HG03039 (cell line): Measurements from ENCODE around the gene STAC2.

ENCODE experiments used
- ATAC-seq: cut with Tn5 transposase; IDR thresholded peaks from one replicate; pipeline ENCODE4 v1.9.1; 2021; ENCODE audit warnings: mild to moderate bottlenecking, moderate library complexity; ENCODE audit not compliant: unreplicated experiment

Gene STAC2

GRCh38 chr17:39235555-39236449, 10.1 kb upstream of the STAC2 start:
- no peak for ATAC-seq

DNA sequence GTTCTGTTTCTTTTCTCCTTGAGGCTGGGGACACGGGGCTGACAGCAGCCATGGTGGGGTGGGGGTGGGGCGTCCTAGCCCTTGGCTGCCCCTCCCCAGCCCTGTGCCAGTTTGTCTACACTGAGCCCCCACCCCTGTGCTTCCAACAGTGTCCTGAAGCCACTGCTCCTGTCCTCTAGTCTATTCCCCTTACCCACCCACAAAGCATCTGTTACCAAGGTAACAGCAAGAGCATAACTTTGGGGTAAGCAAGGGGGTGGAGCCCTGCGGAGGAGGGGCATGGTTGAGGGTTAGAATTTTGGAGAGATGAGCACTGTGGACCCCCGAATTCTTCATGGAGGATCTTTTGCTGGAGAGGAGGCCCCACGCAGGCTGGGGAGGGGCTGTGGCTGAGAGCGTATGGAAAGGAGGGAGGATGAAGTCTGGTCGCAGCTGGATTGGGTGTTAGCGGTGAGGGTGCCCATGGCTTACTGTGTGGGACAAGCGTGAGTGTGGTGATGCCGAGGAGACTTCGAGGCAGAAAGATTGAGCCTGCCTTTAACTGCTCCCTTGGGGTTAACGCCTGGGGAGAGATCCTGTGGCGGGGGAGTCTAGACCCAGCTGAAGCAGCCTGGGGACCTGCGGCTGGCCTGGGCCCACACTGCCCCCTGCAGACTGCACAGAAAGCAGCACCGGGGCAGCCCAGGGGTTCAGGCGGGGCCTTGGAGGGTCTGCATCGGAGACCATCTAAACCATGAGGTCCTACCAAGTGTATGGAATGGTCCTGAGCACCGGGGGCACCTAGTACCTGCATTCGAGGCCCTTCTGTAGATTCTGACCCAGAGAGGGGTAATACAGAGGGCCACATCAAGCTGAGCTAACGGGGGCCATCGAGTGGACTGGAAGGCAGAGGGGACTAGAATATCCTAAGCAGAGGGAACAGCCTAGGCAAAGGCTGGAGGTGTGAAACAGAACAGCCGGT, 6.1 kb upstream of the STAC2 start:
- no peak for ATAC-seq

DNA sequence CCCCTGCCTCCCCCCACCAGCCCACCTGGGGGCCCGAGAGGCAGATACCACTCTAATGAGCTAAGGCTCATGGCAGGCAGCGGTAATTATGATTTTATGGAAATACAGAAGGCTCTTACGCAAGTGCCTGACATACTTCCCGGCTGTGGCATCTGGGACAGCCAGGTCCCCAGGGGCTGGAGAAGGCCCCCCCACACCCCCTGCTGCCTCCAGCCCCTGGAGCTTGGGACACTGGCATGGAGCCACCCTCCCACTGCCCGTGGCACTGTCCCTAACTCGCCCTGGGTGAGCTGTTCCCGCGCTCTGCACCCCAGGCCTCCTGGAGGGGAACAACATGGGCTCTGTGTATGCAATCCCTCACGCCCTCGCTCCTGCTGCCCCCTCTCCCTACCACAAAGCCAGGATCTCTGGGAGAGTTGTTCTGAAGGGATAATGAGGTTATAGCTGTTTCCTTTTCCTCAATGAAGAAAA, 5.4 kb upstream of the STAC2 start:
- ATAC-seq, result no peak

DNA sequence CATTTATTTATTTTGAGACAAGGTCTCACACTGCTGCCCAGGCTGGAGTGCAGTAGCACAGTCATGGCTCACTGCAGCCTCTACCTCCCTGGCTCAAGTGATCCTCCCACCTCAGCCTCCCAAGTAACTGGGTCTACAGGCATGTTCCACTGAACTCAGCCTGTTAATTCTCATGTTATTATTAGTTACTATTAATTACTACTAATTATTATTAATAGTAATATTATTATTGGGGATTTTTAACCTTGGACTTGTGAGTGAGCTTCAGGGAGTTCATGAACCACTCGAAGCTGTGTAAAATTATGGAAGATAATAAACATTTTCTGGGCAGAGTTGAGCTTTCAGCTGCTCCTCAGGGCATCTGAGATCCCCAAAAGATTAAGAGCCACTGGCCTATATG, 4.6 kb upstream of the STAC2 start:
- ATAC-seq, result no peak

- no peak for ATAC-seq
Observed at GRCh38 chr17:39229274-39229913, 3.6 kb upstream of the STAC2 start.

DNA sequence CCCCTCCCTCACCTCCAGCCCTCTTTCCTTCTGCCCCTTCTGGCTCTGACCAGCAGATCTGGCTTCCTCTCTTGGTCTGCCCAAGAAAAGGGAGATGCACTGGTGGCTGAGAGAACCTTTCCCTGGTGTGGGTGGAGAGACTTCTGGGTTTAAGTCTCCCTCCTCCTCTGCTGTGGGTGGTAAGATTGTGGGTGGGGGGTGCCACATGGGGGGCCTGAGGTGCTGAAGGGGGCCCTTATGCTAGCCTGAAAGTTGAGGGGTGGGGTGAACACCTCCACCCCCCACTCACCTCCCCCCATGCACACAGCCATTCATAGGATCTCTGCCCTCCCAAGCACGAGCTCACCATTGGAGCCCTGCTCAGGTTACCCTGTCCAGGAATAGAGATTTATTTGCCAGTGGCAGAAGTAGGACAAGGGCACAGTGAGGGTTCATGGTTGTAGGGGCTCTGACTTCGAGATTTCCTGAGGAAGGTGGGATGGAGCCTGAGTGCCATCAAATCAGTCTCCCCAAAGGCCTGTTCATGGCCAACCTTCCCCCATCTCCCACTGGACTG, 1.7 kb upstream of the STAC2 start:
- no peak for ATAC-seq

- no peak for ATAC-seq
Observed at GRCh38 chr17:39225959-39226683, 376 bp upstream of the STAC2 start.

- ATAC-seq, result no peak
Observed at GRCh38 chr17:39224778-39225307, 902 bp downstream of the STAC2 start.

- ATAC-seq, result no peak
Observed at GRCh38 chr17:39223907-39224777, 1.6 kb downstream of the STAC2 start.

GRCh38 chr17:39222866-39223834, 2.6 kb downstream of the STAC2 start:
- no peak for ATAC-seq

DNA sequence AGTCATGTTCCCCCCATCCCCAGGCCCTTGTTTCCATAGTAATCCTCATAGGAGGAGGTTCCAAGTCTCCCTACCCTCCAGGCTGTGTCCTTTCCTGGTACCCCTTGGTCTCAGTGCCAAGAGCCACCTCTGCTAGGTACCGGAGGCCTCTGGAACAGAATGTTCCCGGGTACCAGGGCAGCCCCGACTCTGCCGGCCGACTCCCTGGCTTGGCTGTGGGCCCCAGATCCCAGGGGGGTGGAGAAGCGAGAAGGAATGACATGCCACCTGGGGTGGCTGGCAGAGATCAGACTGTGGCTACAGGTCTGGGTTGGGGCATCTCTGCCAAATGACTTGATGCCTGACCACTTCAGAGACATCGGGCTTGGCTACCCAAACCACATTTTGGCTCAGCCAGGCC, 3.6 kb downstream of the STAC2 start:
- ATAC-seq, result no peak

- no peak for ATAC-seq
Observed at GRCh38 chr17:39221572-39221971, 4.2 kb downstream of the STAC2 start.

DNA sequence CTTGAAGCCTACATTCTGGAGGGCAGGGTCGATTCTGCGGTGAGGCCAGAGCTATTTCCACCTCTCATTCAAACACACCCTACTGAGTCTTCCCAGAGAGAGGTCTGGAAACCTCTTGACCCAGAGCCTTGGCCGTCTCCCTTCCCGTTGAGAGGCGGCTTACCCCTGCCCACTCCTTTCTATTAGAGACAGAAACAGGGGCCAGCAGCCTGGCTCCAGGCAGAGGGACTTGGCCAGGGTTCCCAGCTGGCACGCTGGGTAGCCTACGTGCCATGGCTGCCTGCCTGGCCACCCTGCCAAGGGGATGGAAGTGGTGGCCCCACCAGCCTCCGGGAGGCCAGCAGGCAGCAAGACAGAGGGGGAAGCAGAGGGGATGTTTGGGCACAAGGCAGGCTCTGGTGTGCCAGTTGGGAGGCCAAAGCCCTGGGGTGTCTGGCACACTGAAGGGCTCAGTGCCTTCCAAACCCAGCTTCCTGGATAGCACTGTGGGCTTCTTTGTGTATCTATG, 6.0 kb downstream of the STAC2 start:
- ATAC-seq, result no peak

DNA sequence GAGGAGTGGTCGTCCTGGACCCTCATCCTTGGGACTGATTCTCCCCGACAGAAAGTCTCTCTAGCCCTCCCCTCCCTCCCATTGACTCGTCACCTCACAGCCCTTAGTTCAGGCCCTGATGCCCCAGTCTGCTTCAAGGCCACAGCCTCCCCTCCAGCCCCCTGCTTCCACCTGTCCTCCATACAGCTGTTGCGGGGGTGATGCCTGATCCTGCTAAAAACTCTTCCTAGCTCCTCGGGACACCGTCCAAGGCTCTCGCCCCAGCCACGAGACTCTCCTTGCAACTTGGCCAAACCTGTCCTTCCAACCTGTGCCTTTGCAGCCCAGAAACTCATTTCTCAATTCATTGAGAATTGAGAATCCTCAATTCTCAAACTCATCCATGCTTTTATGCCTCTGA, 6.8 kb downstream of the STAC2 start:
- ATAC-seq, result no peak

- ATAC-seq, result no peak
Observed at GRCh38 chr17:39217734-39218369, 7.9 kb downstream of the STAC2 start.

DNA sequence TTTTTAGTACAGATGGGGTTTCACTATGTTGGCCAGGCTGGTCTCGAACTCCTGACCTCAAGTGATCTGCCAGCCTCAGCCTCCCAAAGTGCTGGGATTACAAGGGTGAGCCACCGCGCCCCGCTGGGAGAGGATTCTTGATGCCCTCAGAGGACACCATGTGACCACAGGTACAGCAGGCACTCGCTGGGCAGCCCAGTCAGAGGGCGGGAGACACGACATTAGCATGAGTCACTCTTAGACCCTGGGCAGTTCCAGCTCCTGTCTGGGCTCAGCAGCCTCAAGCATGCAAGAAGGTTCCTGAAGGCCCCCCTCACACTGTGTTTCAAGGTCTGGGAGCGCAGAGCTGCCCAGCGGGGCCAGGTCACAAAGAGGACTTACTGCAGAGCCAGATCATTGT, 11.9 kb downstream of the STAC2 start:
- no peak for ATAC-seq

DNA sequence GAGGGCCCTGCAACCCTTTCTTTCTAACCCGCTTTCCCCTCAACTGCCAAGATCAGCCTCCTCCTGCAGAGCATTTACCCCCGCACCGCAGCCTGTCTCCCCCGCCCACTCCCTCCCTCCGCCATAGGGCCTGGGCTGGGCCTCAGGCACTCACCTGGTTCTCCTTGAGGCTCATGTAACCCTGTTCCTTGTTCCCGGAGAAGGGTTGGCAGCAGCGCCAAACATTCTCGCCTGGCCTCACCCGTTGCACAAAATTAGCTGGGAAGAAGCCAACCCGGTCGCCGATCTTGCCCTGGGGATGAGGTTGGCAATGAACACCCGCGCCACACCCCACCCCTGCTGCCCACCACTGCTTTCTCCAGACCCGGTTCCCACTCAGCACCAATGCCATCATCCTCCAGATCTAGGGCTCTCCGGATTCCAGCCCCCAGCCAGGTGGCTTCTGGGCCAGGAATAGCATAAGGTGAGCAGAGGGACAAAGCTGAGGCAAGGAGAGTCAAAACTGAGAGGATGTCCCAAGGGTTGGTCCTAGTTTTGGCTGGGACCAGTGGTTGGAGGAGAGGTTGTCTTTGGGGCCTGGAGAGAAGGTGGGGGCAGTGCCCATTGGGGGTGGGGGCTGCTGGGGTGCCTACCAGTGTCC, 12.8 kb downstream of the STAC2 start:
- ATAC-seq, result no peak
